ENCODE measurements around the gene PRKAR1B. TPM values are rescaled to one million over a fixed set of nuclear protein-coding genes. Genes with fewer than 3 reads are reported as not detected.

Gene PRKAR1B
- total RNA-seq, 1 donor from 2014 or later = 14.7 TPM

- H3K4me1 ChIP-seq (ENCODE audit: insufficient read depth, low read length) = peaks cover 7% of the 10 kb centered on the region
- no peaks in the 10 kb centered on the region for H4K20me1 ChIP-seq (ENCODE audit: insufficient read depth, low read length)
- Mint-ChIP-seq H3K4me3 (ENCODE audit: unreplicated experiment) (no peak overlapping the region), H3K9me3 (ENCODE audit: unreplicated experiment) (peaks cover 8% of the 10 kb centered on the region), H3K27ac (ENCODE audit: unreplicated experiment) (no peak overlapping the region), H3K4me1 (ENCODE audit: low read depth, unreplicated experiment) (no peaks in the 10 kb centered on the region), H3K36me3 (ENCODE audit: low read depth, unreplicated experiment) (peaks cover 22% of the 10 kb centered on the region), H3K27me3 (ENCODE audit: low read depth, unreplicated experiment) (no peaks in the 10 kb centered on the region)
- no peak for DNase-seq (ENCODE audit: low read depth)
- no peaks in the 10 kb centered on the region for H3K36me3 ChIP-seq (ENCODE audit: insufficient read depth, low read length)
- no peak overlapping the region for H3K4me2 ChIP-seq (ENCODE audit: low read length)
- peaks cover 2% of the 10 kb centered on the region for H3K9me3 ChIP-seq (ENCODE audit: insufficient read depth, low read depth, low read length)
- TF ChIP-seq CTCF (IDR thresholded peaks at IDR 0.05; ENCODE audit: insufficient read depth, low read depth, low read length) (no peak), EZH2 (IDR thresholded peaks at IDR 0.05; ENCODE audit: insufficient read depth, low read length) (no peak)
- H3K27me3 ChIP-seq (ENCODE audit: insufficient read depth, low read length) = no peaks in the 10 kb centered on the region
- no peak overlapping the region for H2AFZ ChIP-seq (ENCODE audit: low read depth, low read length)
- H3K27ac ChIP-seq (ENCODE audit: low read depth, low read length) = no peak overlapping the region
- no peak overlapping the region for H3K9ac ChIP-seq (ENCODE audit: low read length)
- no peak overlapping the region for H3K4me3 ChIP-seq (ENCODE audit: insufficient read depth, low read depth, low read length)
- H3K79me2 ChIP-seq (ENCODE audit: insufficient read depth, low read length) = no peaks in the 10 kb centered on the region
- no peak for FAIRE-seq
Observed at GRCh38 chr7:670501-671390, 56.3 kb downstream of the PRKAR1B start.

- TF ChIP-seq EZH2 (IDR thresholded peaks at IDR 0.05; ENCODE audit: insufficient read depth, low read length) = no peak
- no peak for TF ChIP-seq CTCF (IDR thresholded peaks at IDR 0.05; ENCODE audit: insufficient read depth, low read depth, low read length)
- peaks cover 15% of the 10 kb centered on the region for H3K4me1 ChIP-seq (ENCODE audit: insufficient read depth, low read length)
- H4K20me1 ChIP-seq (ENCODE audit: insufficient read depth, low read length) = no peaks in the 10 kb centered on the region
- H3K36me3 Mint-ChIP-seq (ENCODE audit: low read depth, unreplicated experiment) = peaks cover 7% of the 10 kb centered on the region
- H3K4me2 ChIP-seq (ENCODE audit: low read length) = no peak overlapping the region
- no peaks in the 10 kb centered on the region for H3K79me2 ChIP-seq (ENCODE audit: insufficient read depth, low read length)
- H3K27me3 Mint-ChIP-seq (ENCODE audit: low read depth, unreplicated experiment) = no peaks in the 10 kb centered on the region
- H2AFZ ChIP-seq (ENCODE audit: low read depth, low read length) = no peak overlapping the region
- no peaks in the 10 kb centered on the region for H3K27me3 ChIP-seq (ENCODE audit: insufficient read depth, low read length)
- peaks cover 2% of the 10 kb centered on the region for H3K9me3 Mint-ChIP-seq (ENCODE audit: unreplicated experiment)
- no peak for DNase-seq (ENCODE audit: low read depth)
- peaks cover 2% of the 10 kb centered on the region for H3K9me3 ChIP-seq (ENCODE audit: insufficient read depth, low read depth, low read length)
- H3K9ac ChIP-seq (ENCODE audit: low read length) = no peak overlapping the region
- no peaks in the 10 kb centered on the region for H3K36me3 ChIP-seq (ENCODE audit: insufficient read depth, low read length)
- peak overlapping the region; percentile 23 for H3K27ac Mint-ChIP-seq (ENCODE audit: unreplicated experiment)
- H3K27ac ChIP-seq (ENCODE audit: low read depth, low read length) = no peak overlapping the region
- no peak for FAIRE-seq
- no peak overlapping the region for H3K4me3 ChIP-seq (ENCODE audit: insufficient read depth, low read depth, low read length)
- no peak overlapping the region for H3K4me3 Mint-ChIP-seq (ENCODE audit: unreplicated experiment)
- no peaks in the 10 kb centered on the region for H3K4me1 Mint-ChIP-seq (ENCODE audit: low read depth, unreplicated experiment)
Observed at GRCh38 chr7:668958-669357, 58.1 kb downstream of the PRKAR1B start.

Data from astrocyte (in vitro differentiated cells and primary cell).